HG02678 (cell line): ENCODE data around the gene NRXN2.

Experiments used
- ATAC-seq: cut with Tn5 transposase; IDR thresholded peaks from one replicate; pipeline ENCODE4 v1.9.1; 2021; ENCODE audit warnings: mild to moderate bottlenecking, moderate library complexity; ENCODE audit not compliant: unreplicated experiment

NRXN2 gene

GRCh38 chr11:64632237-64632636, 90.8 kb downstream of the NRXN2 start:
- ATAC-seq = no peak

DNA sequence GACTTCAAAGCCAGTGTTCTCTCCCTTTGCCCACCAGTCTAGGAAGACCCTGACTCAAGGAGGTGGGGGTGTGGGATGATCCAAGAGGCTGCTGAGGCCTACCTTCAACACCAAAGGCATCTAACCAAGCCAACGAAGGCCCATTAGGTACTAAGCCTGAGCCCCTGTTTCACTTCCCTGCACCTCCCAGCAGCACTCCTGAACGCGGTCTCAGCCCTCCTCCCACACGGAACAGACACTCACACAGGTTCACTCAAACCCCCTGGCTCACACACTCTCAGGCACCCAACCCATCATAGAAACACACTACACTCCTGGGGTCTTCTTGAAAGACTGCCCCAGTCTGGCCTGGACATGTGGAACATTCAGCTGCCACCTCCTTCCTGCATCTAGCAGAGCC, 91.3 kb downstream of the NRXN2 start:
- ATAC-seq = no peak

GRCh38 chr11:64629796-64630562, 93.0 kb downstream of the NRXN2 start:
- no peak for ATAC-seq

DNA sequence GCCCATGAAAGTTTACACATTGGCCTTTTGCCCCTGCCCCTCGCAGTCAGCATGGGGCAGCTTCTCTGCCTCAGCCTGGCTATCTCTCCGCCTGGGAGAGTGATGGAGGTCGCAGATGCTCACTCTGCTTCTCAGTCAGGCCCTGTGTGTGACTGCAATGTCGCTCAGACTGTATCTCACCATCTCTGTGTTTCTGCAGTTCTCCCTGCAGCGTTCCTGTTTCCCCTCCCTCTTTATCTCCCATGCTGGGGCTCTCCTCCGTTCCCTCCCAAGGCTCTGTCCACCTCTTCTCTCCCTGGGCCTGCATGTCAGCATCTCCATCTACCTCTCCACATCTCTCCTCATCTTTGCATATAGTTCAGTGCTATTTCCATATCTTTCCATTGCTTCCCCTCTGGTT, 93.9 kb downstream of the NRXN2 start:
- ATAC-seq = no peak

DNA sequence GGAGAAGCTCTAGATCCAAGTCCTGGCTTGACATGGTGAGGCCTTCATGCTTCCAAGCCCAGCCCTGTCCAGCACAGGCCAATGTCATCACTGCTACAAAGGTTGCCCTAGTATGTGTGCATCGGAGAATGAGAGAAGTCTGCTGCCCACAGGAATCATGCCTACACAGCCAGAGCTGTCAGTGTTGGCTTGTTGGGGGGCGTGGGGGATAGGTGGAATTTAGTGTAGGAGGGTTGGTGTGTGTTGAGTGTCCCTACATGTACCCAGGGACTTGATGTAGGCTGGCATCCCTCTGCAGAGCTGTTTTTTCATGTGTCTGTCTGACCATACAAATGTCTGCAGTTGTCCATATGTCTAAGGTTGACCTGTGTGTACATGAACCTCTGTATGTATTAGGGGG, 94.4 kb downstream of the NRXN2 start:
- no peak for ATAC-seq

DNA sequence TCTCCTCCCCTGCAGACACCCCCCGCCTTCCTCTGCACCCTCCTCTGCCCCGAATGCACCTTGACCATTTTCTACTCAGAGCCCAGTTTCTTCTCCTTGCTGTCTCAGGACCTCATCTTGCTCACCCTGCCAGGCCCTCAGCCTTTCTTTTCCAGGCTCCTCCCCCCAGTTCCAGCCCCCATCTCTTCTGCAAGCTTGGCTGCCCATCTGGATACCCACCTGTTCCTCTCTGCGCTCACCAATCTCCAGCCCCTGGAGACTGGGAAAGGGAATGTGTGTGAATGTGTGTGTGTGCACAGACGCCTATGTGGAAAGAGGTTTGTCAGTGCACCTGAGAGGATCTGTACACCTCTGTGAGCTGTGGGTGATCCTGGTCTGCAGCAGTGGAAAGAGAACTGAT, 95.6 kb downstream of the NRXN2 start:
- ATAC-seq = no peak

DNA sequence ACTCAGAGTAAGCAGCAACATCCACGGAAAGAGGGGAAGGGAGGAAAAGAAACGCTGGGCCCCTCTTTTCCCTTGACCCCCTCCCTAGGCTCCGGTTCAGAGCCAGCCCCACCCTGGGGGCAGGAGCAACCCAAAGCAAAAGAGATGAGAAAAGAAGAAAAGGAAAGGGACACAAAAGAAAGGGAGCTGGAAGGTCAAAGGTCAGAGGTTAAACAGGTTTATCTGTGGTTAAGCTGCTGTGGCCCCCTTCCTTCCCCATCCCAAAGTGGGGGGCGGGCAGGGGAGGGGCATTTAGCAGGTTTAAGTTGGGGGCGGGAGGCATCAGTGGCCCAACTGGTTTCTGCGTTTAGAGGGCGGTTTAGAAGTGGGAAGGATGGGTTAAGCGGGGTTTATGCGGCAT, 96.4 kb downstream of the NRXN2 start:
- ATAC-seq = no peak

DNA sequence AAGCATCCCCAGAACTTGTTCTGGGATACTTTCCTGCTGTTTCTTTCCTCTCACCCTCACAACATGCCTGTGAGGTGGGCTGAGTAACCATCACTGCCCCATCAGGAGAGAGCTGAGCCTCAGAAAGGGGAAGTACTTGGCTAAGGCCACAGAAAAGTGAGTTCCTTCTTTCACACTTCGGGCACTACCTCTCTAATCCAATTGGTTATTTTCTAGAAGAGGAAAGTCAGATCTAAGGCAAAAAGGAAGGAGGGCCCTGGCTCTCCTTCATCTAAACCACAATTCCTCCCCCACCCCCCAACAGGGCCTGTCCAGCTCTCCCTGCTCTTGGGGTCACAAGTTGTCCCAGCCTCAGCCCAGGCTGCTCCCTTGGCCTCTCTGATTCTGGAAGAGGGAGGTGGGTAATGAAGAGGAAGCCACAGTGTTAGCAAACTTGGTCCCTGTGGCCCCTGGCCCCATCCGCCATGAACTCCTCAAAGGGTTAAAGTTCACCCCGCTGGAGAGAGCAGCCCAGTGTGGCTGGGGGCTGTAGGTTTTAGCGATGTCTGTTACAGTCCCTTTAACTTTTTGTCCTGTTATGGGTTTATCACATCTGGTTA, 98.0 kb downstream of the NRXN2 start:
- ATAC-seq = no peak

DNA sequence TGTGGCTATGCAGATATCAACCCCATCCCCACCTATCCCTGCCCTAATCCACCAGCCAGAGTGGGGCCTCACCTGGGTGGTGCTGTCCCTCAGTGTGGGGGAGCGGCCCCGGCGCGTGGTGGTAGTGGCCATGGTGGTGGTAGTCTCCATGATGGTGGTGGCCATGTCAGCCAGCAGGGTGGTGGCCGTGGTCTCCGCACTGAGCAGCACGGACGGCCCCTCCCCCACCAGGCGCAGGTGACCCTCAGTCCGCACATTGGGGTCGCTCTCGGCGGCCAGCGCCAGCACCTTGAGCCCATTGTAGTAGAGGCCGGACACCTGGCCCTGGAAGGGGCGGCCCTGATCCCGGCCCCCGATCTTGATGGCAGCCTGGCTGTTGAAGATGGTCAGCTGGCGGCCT, 100.3 kb downstream of the NRXN2 start:
- no peak for ATAC-seq

GRCh38 chr11:64621283-64622019, 101.5 kb downstream of the NRXN2 start:
- no peak for ATAC-seq

GRCh38 chr11:64620381-64620971, 102.5 kb downstream of the NRXN2 start:
- ATAC-seq = no peak

- ATAC-seq = no peak
These were observed 103.1 kb downstream of the NRXN2 start for GRCh38 chr11:64619811-64620380.

GRCh38 chr11:64619196-64619595, 103.8 kb downstream of the NRXN2 start:
- ATAC-seq = no peak

DNA sequence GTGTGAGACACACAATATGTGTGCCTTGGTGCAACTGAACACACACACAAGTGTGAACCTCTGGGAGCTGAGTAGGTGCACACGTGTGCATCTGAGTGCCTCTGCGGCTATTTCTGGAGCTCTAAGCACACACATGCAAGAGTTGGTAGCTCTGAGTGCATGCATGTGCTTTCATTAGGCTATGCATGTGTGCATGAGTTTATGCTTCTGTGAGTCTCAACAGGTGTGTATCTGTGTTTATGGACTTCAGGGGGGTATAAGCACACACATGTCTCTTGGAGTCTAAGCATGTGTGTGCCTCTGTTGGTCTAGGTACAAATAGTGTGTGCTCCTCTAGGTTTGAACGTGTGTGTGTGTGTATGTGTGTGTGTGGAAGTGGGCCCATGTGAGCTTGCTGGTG, 106.2 kb downstream of the NRXN2 start:
- ATAC-seq = no peak

DNA sequence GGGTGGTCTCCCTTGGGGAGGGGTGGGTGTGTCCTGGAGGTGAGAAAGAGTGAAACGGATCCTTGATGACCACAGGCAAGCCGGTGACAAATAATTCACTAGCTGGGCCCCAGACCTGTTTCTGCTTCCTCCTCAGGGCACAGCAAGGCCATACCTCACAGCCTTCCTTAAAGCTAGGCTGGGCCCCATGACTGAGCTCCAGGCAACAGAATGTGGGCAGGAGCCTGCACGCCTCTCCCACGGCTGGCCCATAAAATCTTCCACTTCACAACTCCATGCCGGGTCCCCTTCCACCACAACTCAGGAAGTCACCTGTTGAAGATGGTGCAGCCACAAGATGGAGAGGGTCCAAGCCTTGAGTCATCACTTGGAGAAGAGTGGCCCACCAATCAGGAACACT, 108.1 kb downstream of the NRXN2 start:
- ATAC-seq = no peak

DNA sequence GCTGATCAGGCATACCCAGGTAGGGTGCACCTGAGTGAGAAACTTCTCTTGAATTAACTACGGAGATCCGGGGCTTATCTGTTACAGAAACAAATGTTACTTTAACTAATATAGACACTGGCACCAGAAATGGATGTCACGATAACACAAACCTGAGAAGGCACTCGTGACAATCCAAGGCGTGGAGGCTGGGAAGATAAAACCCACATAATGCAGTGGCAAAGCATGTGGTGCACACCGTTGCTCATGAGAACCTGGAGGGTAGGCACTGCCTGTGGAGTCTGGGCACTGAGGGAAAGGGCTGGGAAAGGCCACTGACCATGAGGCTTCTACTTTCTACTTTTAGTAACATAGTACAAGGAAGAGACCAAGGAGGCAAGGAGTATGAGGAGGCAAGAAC, 109.3 kb downstream of the NRXN2 start:
- ATAC-seq = no peak

DNA sequence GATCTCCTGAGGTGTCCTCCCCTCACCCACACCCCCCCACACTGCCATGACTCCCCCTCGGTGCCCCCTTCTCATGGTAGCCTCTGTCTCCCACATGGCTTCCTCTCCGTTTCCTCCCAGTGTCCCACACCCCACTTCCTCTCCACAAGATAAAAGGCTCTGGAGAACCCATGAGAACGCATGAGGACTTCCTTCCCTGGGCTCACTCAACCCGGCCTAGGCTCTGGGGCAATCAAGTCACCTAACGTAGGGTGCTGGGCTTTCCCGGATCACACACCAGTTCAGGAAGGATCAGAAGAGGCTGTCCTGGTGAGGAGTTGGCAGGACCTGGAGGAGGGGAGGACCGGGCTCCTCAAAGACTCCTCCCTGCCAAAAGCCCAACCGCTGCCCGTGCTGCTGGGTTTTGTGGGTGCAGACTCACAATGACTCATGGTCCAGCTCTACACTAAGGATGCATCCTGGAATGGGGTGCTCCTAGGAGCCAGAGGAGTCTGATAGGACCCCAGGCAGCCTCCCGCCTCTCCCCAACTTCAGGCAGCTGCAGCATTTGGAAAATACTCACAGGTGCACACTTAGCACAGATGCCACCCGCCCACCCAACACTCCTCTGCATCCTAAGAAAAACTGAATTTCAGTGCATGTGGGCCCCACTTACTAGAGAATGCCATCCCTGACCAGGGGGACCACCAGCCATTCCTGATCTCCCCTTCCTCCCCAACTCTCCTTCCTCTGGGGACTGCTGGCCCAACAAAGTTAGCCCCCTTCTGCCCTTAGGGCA, 110.9 kb downstream of the NRXN2 start:
- ATAC-seq = no peak

DNA sequence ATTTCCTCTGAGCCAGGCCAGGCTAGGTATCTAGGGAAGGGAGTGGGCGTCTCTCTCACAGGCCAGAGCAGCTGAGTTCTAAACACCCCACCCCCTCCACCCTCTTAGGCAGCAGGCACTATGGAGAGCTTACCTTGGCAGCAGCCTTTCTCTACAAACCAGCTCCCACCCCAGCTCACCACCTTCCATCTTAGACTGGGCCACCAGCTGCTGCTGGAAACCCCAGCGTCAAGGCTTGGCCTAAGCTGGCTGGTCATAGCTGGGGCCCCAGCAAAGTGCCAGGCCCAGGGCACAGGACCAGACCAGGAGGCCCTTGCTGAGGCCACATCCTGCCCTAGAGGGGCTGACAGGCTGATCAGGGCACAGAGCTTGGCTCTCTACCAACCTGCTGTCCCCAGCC, 111.8 kb downstream of the NRXN2 start:
- ATAC-seq = no peak

DNA sequence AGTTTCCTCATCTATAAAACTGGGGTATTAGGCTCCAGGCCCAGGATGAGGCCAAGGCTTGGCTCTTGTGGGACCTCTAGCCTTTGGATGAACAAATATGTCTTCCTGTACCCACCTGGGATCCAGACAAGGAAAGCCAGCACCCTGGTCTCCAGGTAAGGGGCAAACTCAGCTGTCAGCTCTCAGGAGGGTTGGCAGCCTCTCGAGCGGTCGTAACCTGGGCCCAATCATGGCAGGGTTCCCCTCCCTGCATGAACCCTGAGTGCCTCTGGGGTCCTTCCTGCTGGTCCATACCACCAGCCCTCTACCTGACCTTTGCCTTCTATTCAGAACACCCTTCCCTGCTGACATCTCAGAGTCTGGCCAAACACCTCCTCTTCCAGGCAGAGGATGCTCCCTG, 112.4 kb downstream of the NRXN2 start:
- no peak for ATAC-seq

GRCh38 chr11:64609436-64610047, 113.5 kb downstream of the NRXN2 start:
- no peak for ATAC-seq
